Colon (tissue), 2 donors: Measurements from ENCODE around the gene HCN2.

Experiments
- FAIRE-seq: peaks from 2 replicates; lab custom pipeline; 2012; peaks lifted over from hg19 to GRCh38; lab: Jason Lieb, UNC
- donor health status: control.
- donor health status: control.

The HCN2 gene

DNA sequence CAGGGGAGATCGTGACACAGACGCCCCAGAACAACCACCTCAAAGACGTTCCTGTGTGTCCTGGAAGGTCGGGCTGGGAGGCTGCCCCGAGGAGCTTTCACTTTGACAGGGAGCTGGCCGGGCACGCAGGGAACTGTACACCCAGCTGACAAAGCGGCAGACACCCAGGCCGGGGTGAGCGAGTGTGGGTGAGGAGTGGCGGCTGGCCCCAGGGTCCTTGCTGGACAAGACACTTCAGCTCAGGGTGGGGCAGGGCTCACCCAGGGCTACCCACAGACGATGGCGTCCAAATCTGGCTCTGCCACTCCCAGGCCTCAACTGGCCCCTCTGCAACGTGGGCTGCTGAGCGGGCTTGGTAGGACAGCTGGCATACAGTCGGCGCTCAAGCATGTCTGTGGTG lies 52.0 kb downstream of the HCN2 start:
- no peak for FAIRE-seq

DNA sequence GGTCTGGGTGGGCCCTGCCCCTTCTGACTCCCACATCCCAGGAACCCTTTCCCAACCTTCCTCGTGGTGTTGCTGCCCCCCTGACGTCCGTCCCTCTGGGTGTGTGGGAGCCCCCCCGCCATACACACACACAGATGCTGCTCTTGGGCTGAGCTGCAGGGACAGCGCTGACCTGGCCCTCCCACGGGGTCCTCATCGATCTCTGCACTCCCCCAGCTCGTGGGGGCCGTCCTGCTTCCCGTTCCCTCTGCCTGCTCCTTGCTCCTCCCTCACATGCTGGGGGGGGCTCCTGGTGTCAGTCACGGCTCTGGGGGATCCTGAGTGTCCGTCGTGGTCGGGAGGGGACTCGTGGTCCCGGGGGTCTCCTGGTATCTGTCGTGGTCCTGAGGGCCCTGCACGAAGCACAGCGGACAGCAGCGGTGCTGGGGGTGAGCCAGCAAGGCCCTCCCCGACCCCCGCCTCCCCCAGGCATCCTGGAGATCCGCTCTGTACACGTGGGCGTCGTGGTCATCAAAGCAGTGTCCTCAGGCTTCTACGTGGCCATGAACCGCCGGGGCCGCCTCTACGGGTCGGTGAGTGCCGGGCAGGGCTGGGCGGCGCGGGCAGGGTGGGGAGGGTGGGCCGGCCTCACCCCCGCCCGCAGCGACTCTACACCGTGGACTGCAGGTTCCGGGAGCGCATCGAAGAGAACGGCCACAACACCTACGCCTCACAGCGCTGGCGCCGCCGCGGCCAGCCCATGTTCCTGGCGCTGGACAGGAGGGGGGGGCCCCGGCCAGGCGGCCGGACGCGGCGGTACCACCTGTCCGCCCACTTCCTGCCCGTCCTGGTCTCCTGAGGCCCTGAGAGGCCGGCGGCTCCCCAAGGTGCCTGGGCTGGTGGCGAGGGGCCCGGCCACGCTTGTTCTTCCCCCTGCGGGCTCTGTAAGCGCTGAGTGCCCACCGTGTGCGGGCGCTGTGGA lies 53.4 kb downstream of the HCN2 start:
- no peak for FAIRE-seq

DNA sequence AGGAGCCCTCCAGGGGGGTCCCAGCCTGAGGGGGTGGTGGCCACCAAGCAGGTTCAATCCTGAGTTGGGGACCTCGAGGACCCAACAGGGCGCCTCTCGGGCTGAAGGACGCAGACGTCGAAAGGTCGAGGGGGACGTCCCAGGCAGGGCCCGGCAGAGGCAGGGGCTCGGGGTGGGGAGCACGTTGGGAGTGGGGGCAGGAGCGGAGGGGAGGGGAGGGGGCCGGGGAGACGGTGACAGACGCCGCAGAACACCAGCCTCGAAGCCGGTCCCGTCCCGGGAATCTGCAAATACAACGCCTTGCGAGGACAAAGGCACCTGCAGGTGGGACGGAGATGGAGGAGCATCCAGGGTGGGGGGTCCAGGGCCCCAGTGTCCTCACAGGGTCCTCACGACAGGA lies 54.1 kb downstream of the HCN2 start:
- FAIRE-seq = no peak

GRCh38 chr19:644363-644762 lies 54.7 kb downstream of the HCN2 start:
- FAIRE-seq = no peak

DNA sequence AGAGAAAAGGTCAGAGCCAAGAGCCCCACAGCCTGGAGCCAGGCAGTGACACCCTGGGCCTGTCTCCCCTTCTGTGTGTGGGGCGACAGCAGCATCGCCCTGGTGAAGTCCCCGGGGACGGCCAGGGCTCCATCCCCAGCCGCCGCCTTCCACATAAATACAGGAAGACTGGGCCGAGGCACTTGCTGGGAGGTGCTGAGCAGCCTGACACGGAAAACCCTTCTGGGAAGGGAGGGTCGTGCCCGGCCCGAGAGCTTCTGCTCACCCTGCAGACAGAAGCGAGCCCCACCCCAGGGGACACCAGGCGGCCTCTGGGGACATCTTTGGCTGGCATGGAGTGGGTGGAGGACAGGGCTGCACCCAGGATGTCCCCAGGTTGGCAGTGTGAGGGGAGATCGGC lies 55.1 kb downstream of the HCN2 start:
- no peak for FAIRE-seq

GRCh38 chr19:645912-646778 lies 56.5 kb downstream of the HCN2 start:
- no peak for FAIRE-seq

- no peak for FAIRE-seq
Observed at GRCh38 chr19:646779-647565, 57.3 kb downstream of the HCN2 start.

DNA sequence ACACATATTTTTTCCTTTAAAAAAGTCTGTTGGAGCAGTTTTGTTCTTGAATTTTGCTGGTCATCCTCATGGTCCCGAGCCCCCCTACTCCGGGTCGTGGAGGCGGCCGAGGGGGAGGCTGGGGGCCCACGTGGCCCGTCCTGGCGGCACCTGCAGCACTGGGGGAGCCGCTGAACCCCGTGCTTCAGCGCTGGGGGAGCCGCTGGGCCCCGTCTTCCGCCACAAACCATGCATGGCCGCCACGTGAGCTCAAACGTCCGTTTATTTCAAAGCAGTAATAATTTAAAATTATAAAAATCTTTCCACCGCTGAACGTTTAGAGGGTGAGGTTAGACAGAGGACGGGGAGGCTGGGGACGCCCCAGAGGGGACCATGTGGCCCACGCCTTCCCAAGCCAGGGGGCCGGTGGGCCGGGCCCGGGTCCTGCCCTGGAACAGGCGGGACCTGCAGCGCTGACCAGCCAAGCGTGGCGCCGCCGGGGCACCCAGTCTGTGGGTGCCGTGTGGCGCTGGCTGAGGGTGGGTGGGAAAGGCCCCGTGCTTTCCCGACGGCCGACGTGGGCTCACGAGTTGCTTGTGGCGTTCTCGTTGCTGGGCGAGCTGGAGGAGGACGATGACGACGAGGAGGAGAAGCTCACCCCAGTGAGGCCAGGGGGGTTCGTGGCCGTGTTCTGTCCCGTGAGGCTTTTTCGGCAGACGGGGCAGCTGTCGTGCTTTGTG lies 58.0 kb downstream of the HCN2 start:
- FAIRE-seq = no peak

DNA sequence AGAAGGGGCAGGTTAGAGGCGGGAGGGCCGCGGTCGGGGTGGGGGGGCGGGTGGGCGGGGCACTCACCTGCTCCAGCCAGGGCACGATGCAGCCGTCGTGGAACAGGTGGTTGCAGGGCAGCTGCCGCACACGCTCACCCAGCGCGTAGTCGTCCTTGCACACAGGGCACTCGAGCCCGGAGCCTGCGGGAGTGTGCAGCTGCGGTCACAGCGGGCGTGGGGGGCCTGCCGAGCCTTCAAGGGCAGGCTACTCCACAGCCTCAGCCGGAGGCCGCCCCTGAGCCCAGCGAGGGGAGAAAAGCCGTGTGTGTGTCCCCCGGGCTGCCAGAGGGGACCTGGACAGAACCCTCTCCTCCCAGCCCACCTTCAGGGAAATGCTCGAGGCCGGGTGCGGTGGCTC lies 58.6 kb downstream of the HCN2 start:
- FAIRE-seq = no peak

GRCh38 chr19:648904-649801 lies 59.5 kb downstream of the HCN2 start:
- no peak for FAIRE-seq

DNA sequence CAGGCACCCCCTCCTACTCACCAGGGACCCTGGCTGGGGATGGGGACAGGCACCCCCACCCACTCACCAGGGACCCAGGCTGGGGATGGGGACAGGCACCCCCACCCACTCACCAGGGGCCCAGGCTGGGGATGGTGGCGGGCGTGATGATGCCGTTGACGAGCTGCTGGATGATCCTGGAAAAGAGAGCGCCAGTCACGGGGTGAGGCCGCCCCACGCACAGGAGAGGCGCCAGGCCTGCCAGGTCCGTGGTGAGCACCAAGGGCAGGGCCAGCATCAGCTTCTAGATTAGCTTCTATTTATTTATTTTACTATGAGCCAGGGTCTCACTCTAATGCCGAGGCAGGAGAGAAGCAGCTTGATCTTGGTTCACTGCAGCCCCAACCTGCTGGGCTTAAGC lies 60.4 kb downstream of the HCN2 start:
- FAIRE-seq = no peak

GRCh38 chr19:651114-651818 lies 61.6 kb downstream of the HCN2 start:
- FAIRE-seq = no peak

- FAIRE-seq = no peak
Observed at GRCh38 chr19:651991-652390, 62.3 kb downstream of the HCN2 start.

- FAIRE-seq = no peak
Observed at GRCh38 chr19:652467-653389, 63.0 kb downstream of the HCN2 start.

DNA sequence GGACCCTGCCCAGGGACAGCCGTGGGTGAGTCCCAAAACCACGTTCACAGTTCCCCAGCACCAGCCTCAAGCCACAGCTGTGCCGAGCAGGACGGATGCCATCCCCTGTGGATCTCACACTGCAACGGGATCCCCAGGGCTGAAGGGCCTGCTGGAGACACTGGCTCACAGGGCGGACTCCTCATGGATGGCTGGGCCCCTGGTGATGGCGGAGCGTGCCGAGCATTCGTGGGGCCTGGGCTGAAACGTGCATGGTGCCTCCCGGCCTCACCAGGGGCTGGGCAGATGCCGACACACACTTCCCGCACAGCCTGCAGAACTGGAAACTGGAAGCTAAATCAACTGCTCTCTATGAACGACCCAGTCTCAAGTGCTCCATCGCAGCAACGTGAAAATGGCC lies 63.7 kb downstream of the HCN2 start:
- FAIRE-seq = no peak

DNA sequence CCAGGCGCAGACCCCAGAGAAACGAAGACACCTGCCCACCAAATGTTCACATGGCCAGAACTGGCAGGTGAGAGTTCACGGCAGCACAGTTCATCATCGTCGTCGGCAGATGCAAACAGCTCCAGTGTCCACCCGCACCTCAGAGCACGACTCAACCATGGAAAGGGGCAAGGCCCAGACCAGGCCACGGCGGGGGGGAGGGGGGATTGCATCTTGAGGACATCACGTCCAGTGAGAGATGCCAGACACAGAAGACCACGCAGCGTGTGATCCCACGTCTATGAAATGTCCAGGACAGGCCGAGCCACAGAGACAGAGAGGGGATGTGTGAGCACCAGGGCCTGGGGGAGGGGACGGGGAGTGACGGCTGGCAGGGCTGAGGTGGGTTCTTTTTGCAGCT lies 66.0 kb downstream of the HCN2 start:
- FAIRE-seq = no peak

- FAIRE-seq = no peak
Observed at GRCh38 chr19:656751-657559, 67.3 kb downstream of the HCN2 start.

DNA sequence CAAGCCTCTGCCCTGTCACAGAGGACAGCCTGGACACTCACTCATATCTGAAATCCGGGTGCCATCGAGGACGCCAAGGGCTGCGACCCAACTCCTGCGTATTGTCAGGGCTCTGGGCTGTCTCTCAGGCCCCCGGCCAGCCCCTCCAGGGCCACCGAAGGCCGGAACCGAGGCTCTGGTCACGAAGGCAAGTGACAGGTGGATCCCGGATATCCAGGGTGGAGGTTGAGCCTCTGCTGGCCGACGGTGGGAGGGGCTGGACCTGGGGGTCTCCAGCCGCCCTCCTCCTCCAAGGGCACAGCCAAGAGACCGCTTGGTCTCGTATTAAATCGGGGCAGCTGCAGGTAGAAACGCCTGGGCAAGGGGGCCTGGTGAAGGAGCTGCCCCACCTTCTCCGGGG lies 67.9 kb downstream of the HCN2 start:
- no peak for FAIRE-seq
